Fibroblast of mammary gland (primary cell): ENCODE data around the gene PHTF1.

ENCODE experiments used
- DNase-seq: peaks from one replicate; pipeline ENCODE4 v3.0.0-alpha.2; 2010; ENCODE audit warnings: low read depth
- H3K4me3 ChIP-seq: 2 replicates; pipeline ENCODE4 v1.5.1; 2011; ENCODE audit warnings: low read depth, mild to moderate bottlenecking, low read length, moderate library complexity; ENCODE audit not compliant: control insufficient read depth
- CTCF ChIP-seq: conservative IDR thresholded peaks from 2 replicates; pipeline ENCODE4 v1.5.1; 2011; ENCODE audit warnings: low read depth, low read length, inconsistent platforms; ENCODE audit not compliant: control insufficient read depth, insufficient read depth

Gene PHTF1

GRCh38 chr1:113678159-113678469 lies 81.2 kb downstream of the PHTF1 start:
- TF ChIP-seq CTCF = no peak

DNA sequence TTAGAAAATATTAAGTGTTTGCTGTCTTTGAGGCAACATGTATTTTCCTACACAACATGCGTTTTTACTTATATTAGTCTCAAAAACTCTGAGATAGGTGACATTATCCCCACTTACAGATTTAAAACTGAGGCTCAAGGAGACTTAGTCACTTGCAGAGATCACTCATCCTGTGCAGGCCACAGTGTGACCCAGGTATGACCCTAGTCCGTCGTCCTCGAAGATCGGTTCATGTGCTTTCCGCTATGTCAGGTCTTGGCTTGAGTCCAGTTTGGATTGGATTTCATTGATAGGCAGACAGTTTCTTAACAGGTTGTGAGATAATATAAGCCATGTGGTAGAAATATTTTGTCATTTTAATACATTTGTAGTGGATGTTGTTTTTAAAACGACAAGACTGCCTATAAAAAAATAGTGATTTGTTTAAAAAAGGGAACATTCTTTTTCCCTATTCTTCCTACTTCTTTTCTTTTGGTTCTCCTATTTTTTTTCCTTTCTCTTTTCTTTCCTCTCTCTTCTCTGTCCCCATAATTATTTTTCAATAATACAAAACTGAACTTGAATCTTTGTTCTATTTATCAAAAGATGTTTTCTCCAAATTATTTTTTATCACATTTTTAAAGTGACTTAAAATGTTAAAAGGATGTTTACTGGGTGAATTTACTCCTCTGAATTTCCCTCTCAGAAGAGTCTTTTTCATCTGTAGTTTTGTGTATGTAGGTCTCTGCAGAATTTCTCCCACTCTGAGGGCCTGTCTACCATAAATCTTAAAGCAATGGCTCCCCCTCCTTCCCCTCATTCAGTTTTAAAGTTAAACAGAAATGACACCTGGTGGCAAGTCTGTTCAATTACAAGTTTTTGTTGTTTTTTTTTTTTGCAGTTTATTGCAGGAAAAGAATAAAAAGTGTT lies 81.8 kb downstream of the PHTF1 start:
- peak; percentile 79 for DNase-seq

More at GRCh38 chr1:113678159-113678469, 81.2 kb downstream of the PHTF1 start:
- DNase-seq = no peak
- no peak overlapping the region for H3K4me3 ChIP-seq

GRCh38 chr1:113676524-113676923 lies 82.8 kb downstream of the PHTF1 start:
- no peak for DNase-seq
- no peak for TF ChIP-seq CTCF
- H3K4me3 ChIP-seq = no peak overlapping the region

More for the DNA sequence above, 81.8 kb downstream of the PHTF1 start:
- peak; percentile 54 for TF ChIP-seq CTCF
- no peak overlapping the region for H3K4me3 ChIP-seq

DNA sequence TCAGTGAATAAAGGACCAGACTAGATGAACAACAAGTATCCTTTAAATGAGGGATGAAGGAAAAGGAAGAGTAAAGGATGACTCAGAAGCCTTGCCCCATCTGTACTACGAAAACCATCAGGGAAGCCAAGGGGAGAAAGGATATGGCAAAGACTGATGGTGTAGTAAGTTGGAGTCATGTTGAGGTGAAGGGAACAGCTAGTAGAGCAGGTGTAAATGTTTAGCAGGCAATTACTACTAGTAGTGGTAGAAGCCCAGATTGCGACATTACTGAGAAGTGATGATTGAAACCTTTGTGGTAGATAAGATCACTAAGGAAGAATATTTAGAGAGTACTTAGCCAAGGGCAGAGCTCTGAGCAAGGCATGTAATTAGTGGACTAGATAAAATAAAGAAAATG lies 84.0 kb downstream of the PHTF1 start:
- peak; percentile 50 for DNase-seq
- TF ChIP-seq CTCF = no peak
- H3K4me3 ChIP-seq = no peak overlapping the region

- DNase-seq = peak; percentile 6
- H3K4me3 ChIP-seq = no peak overlapping the region
- TF ChIP-seq CTCF = no peak
Observed at GRCh38 chr1:113674591-113674990, 84.7 kb downstream of the PHTF1 start.

DNA sequence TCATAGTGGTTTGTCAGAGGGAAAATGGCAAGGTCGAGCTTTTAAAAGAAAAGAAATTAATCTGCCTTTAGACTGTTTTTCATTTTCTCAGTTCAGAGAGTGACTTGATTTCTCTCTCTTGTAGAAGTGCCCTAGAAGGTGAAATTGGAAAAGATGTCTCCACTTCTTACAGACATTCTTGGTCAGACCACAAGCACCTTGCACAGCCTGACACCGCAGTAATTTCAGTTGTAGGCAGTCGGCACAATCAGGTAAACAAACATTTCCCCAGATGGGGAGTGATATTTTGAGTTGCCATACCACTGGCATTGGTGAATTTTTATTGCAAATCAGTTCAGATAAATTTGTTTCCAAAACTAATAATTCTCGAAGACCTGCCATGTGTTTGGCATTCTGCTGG lies 86.8 kb downstream of the PHTF1 start:
- H3K4me3 ChIP-seq = no peak overlapping the region
- TF ChIP-seq CTCF = no peak
- no peak for DNase-seq
